Right lobe of liver (tissue), 4 donors: ENCODE results near the gene GALNT2.

Source experiments
- POLR2A ChIP-seq: fragments of 450-650 bp; IDR thresholded peaks from one replicate; pipeline ENCODE4 v1.6.1; 2017; ENCODE audit warnings: antibody characterized with exemption, mild to moderate bottlenecking
- TF ChIP-seq, protein P1 (sequence below), 4 donors: fragments of 200-600 bp in 3 of 4; fragments of 450-650 bp in 1 of 4; IDR thresholded peaks; one replicate each; pipeline versions ENCODE4 v1.5.1 to v1.8.0; 2016 to 2022; ENCODE audit warnings: antibody characterized with exemption in 4 of 4, mild to moderate bottlenecking in 2 of 4
- donor health status: DM: no; HTN: no; CAD: no.
- donor health status: DM: no; HTN: no; CAD: no.
- donor health status: DM: no; HTN: yes; CAD: no.

DNA sequence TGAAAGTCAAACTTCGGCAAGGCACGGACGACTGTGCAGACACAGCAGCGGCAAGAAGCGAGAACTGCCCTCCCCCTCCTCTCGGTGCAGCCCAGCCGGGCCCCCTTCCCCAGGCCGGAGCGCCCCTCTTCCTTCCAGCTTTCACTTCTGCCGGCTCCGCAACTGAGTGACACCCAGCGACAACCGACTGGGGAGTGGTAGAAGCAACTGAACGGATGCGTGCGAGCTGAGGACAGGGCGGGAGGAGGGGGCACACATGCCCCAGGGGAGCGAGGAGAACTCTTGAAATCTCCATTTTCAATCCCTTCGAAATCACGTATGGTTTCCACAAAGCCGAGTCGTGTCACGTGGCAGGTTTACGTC, 212.5 kb downstream of the GALNT2 start:
- TF ChIP-seq, protein P1, sequence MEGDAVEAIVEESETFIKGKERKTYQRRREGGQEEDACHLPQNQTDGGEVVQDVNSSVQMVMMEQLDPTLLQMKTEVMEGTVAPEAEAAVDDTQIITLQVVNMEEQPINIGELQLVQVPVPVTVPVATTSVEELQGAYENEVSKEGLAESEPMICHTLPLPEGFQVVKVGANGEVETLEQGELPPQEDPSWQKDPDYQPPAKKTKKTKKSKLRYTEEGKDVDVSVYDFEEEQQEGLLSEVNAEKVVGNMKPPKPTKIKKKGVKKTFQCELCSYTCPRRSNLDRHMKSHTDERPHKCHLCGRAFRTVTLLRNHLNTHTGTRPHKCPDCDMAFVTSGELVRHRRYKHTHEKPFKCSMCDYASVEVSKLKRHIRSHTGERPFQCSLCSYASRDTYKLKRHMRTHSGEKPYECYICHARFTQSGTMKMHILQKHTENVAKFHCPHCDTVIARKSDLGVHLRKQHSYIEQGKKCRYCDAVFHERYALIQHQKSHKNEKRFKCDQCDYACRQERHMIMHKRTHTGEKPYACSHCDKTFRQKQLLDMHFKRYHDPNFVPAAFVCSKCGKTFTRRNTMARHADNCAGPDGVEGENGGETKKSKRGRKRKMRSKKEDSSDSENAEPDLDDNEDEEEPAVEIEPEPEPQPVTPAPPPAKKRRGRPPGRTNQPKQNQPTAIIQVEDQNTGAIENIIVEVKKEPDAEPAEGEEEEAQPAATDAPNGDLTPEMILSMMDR (IDR thresholded peaks at IDR 0.05) = no peak
- no peak for TF ChIP-seq POLR2A
